T-helper 22 cell (primary cell): ENCODE data around the gene C20orf204.

ENCODE experiments used
- DNase-seq: peaks from one replicate; pipeline ENCODE4 v3.0.0-alpha.2; 2020; ENCODE audit warnings: low read depth

The C20orf204 gene

GRCh38 chr20:64042054-64042781, 6.2 kb downstream of the C20orf204 start:
- no peak for DNase-seq

- no peak for DNase-seq
Measured at GRCh38 chr20:64043768-64044167, 7.8 kb downstream of the C20orf204 start.

- DNase-seq: no peak
Measured at GRCh38 chr20:64044484-64045247, 8.7 kb downstream of the C20orf204 start.

GRCh38 chr20:64045346-64046011, 9.5 kb downstream of the C20orf204 start:
- DNase-seq: no peak

- no peak for DNase-seq
Measured at GRCh38 chr20:64047046-64047389, 11.0 kb downstream of the C20orf204 start.

GRCh38 chr20:64047968-64048401, 12.0 kb downstream of the C20orf204 start:
- no peak for DNase-seq

- no peak for DNase-seq
Measured at GRCh38 chr20:64048402-64049044, 12.5 kb downstream of the C20orf204 start.

GRCh38 chr20:64049060-64049877, 13.3 kb downstream of the C20orf204 start, which contains the start of gene SOX18:
Gene SOX18 (minus strand): TSS chr20:64049639. CDS start chr20:64049516, 123 bp downstream.
- no peak for DNase-seq

- no peak for DNase-seq
Measured at GRCh38 chr20:64049878-64050260, 13.9 kb downstream of the C20orf204 start.

GRCh38 chr20:64050261-64051032, 14.5 kb downstream of the C20orf204 start:
- DNase-seq: no peak

GRCh38 chr20:64051033-64051452, 15.1 kb downstream of the C20orf204 start:
- DNase-seq: no peak

GRCh38 chr20:64051561-64052325, 15.8 kb downstream of the C20orf204 start:
- no peak for DNase-seq

GRCh38 chr20:64052326-64052722, 16.3 kb downstream of the C20orf204 start:
- DNase-seq: no peak

- DNase-seq: no peak
Measured at GRCh38 chr20:64052987-64053840, 17.2 kb downstream of the C20orf204 start.

GRCh38 chr20:64053841-64054661, 18.1 kb downstream of the C20orf204 start:
- DNase-seq: no peak

- DNase-seq: no peak
Measured at GRCh38 chr20:64055396-64055892, 19.5 kb downstream of the C20orf204 start.

GRCh38 chr20:64055893-64056638, 20.1 kb downstream of the C20orf204 start:
- DNase-seq: no peak
